COLO668 (cell line): Measurements from ENCODE around the gene CDH4.

Experiments used
- DNase-seq: peaks from one replicate; lab custom pipeline; 2025; ENCODE audit not compliant: unreplicated experiment; lab: John Stamatoyannopoulos, UW

The CDH4 gene

DNA sequence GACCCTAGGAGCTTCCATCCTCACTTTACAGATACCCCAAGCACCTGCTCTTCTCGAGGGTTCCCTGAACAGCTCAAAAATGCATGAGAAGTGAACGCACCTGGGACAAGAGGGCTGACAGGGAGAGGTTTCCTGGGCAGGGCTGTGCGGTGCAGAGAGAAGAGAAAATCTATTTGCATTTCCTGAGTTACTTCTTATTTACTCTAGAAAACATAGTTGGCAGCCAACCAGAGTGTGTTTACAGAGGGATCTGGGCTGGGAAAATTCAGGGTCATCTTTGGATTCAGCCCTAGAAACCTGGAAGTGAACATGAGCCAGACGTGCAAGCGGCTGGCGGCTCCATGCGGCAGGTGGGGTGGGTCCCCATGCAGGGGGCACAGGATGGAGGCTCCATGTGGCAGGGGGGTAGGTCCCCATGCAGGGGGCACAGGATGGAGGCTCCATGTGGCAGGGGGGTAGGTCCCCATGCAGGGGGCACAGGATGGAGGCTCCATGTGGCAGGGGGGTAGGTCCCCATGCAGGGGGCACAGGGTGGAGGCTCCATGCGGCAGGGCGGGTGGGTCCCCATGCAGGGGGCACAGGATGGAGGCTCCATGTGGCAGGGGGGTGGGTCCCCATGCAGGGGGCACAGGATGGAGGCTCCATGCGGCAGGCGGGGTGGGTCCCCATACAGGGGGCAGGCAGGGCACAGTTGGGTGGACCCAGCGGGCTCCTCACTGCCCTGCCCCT lies 471.6 kb downstream of the CDH4 start:
- DNase-seq, result no peak

DNA sequence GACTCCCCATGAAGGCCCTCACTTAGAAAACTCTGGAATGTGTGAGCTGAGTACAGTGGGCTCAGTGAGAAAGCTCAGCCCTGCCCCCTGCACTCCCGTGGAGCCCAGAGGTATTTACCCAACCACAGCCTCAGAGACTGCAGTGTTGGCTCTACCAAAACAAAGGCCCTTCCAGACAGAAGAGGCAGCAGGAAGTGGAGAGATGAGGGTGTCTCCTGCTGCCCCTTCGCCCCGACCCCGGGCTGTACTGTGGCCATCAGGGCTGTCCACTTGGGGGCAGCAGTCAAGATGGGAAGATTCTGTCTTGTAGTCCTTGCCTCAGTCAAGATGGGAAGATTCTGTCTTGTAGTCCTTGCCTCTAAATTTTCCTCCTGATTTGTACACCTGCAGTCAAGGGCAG lies 472.3 kb downstream of the CDH4 start:
- DNase-seq, result no peak

DNA sequence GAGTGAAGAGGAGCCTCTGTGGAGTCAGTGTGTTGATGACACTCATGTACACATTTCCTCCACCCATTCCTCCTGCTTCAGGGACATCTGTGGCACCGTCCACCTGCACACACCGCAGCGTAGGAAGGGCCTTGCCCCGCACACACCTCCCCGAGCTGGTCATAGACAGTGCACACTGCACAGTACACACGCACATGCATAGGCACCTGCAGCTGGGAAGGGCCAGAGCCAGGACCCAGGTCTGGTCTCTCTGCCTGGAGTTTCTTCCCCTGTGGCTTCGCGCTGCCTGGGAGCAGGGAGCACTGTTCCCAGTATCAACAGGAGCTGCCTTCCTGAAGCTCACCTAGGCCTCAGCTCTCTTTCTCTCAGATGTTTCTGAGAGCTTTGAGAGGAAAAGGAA lies 473.1 kb downstream of the CDH4 start:
- no peak for DNase-seq

DNA sequence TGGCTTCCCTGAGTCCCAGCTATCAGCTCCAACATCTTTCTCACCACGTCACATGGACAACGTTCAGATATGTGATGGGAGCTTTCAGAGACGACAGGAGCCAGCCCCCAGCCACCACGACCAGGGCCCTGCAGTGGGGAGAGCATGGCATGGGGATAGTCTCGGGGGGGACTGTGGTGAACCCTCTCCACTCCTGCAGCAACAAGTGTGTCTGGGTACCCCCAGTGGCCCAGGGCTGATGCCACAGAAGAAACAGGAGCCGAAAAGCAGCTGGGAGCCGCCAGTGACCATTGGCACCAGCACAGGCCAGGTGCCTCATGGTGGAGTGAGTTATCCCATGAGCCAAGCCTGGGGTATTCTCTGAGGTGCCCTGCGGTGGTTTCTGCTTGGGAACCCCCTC lies 473.9 kb downstream of the CDH4 start:
- DNase-seq, result no peak

DNA sequence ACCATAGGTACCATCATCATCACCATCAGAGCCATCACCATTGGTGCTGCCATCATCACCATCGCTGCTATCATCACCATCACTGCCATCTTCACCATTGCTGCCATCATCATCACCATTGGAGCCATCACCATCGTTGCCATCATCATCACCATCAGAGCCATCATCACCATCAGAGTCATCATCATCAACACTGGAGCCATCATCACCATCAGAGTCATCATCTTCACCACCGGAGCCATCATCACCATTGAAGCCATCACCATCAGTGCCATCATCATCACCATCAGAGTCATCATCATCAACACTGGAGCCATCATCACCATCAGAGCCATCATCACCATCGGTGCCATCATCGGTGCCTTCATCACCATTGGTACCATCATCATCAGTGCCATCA lies 474.9 kb downstream of the CDH4 start:
- no peak for DNase-seq

DNA sequence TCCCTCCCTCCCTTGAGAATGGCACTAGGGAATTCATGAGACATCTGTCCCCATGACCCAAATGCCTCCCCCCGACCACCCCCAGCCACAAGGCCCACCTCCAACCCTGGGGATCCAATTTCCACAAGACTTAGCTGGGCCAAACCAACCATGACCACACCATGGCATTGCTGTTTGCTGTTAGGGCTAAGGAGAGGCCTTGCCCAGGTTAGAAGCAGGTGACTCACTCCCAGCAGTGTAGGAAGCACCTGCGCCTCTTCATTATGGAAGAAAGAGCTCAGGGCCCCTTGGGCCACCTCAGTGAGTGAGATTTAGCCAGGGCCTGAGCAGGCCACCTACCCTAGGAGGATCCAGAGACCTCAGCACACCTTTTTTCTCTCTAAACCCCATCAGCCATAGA lies 475.7 kb downstream of the CDH4 start:
- no peak for DNase-seq

DNA sequence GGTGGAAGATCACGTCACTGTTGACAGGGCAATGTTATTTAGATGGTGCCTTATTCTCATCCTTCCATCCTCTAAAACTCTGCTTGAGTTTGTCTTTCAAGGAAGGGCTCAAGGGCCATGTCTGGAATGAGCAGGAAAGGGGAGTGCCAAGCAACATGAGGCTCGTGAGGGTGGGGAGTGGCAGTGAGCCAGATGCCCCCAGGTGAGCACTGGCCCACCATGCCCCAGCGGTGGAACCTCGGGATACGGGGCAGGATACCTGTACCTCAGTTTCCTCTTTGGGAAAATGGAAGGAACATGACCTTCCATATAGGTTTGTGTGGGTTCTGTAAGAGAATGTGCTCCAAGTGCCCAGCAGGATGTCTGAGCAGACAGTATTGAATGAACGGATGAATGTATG lies 476.3 kb downstream of the CDH4 start:
- DNase-seq, result no peak

DNA sequence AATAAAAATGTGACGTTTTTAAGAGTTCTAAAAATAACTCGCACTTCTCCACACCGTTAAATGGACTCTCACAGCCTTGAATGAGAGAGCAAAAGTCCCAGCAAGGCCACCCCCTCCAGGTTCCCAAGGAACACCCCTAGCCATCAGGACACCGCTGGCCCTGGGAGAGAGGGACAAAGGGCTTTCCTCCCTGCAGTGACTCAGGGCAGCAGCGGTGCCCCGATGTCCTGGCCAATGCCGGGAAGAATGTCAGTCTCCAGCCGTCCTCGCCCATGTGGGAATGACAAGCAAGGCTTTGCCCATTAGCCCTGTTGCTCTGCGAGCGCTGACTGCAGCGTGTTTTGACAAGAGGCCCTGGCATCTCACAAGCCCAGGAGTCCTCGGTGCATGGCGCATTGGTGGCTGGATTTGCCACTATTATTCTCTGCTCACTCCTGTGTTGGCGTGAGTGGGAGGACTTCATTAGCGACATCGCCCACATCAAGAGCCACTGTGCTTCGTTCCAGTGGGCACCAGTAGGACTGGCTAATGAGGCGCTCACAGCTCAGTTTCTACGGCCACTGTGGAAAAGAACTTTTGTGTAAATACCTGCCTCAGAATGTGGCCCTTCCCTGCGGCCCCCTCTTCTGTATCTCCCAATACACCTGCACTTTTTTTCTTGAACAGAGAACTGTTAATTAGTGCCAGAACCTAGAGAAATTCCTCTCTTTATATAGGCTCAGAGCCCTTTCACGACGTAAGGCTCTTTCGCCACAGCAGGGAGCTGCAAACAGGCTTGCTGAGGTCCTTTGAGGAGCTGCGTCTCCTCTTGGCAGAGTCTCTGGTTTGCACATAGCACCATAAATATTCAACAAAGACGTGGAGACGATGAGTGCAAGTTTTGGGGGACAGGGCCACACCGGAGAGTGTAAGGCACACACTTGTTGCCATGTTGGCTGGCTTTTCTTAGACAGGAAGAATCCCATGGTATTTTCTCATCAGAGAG lies 477.0 kb downstream of the CDH4 start:
- DNase-seq, result no peak

DNA sequence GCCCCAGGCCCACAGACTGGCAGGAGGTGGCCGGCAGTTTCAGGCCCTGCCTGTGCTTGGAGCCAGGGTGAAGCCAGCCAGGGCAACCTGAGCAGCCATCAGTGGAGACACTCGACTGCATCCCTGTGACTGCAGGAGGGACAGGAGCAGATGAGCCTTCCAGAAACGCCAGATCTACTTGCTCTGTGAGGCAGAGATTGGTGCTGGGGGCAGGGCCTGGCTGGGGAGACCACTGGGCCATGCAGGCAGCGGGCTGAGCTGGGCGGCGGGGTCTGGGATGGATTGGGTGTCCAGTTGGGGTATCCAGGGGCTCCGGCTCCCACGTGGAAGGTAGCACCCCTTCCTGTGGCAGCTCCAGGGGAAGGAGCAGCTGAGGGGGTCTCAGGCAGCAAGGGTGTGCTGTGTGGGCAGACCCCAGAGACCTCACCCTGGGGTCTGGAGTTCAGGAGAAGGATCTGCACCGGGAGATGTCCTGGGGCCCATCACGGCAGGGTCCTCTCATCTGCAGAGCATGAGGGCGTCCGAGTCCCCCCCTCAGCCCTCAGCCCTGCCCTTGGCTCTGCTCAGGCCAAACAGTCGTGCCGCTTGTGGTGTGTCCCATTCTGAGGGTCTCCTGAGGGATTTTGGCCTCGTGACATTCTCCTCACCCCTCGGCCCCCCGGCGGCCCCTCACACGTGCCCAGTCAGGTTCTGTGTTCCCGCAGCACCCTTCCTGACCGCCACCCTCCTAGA lies 478.7 kb downstream of the CDH4 start:
- no peak for DNase-seq

DNA sequence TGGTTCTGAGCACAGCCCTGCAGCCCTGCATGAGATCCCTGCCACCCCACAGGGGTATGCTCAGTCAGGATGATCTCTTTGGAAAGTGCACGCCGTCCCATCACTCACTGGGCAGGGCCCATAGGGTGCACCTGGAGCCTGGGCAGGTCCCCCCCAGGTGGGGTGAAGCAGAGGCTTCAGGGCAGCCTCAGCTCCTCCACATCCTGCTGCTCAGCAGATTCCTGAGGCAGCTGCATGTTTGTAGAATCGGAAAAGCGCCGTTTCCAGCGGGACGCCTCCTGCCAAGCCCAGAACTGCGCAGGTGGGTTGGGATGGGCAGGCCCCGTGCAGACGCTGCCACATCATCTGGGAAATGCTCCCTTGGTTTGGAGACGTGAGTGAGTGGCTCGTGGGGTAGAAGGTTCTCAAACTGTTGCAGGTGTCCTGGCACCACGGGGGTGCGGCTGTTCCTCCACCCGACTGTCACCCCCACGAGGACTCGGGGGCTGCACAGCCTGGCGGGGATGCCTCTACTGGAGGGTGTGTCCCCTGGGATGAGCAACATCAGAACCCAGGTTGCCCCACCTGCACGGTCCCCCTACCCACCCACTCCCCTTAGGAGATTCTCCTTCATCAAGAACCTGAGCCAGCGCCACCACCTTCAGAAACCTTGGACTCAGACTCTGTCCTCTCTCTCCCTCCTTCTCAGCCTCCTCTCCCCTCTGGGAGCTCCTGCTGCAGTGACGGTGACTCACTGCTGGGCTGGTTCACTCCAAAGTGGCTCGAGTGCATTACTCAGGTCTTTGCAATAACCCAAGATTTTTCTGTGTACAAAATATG lies 479.5 kb downstream of the CDH4 start:
- DNase-seq, result no peak

DNA sequence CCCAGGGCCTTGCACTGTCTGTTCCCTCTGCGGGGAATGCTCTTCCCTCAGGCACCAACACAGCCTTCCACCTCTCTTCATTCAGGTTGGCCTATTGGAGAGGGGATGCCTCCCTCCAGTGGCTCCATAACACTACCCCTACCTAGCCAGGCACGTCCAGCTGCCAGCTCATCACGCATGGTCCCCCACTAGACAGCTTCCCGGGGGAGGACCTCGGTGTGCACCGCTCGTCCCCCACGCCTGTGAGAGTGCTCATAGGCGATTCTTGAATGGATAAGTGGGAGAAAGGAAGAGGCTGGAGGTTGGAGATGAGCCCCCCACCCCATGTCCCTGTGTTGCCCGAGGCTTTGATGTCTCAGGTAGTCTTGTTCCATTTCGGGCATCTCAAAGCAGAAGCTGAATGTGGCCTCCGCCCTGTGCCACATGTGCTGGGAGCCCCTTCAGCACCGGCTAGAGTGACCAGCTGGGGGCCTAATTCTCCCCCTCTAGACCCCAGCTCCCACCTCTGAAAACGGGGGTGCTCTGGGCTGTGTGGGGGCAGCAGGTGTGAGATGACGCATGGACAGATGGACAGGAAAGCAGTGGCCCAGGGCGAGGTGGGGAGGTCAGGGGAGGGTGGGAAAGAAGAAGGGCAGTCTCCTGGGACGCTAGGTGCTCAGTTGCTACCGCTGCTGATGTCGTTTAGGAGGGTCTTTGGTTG lies 480.6 kb downstream of the CDH4 start:
- no peak for DNase-seq

DNA sequence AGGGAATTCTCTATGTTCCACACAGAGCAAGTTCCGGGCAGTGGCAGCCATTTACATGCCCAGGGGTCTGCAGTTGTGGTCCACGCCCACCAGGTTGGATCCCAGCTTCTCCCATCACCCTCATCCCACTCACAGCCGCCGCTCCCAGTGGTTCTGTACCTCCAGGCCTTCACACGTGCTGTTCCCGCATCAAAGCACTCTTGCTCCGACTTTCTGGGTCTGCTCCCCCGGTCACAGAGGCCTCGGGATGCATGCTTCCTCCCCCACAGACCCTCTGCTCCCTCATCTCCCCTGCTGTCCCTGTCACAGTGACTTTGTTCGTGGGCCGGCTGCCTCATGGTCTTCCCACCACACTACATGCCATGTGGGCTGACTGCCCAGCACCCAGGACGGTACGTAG lies 481.2 kb downstream of the CDH4 start:
- no peak for DNase-seq

DNA sequence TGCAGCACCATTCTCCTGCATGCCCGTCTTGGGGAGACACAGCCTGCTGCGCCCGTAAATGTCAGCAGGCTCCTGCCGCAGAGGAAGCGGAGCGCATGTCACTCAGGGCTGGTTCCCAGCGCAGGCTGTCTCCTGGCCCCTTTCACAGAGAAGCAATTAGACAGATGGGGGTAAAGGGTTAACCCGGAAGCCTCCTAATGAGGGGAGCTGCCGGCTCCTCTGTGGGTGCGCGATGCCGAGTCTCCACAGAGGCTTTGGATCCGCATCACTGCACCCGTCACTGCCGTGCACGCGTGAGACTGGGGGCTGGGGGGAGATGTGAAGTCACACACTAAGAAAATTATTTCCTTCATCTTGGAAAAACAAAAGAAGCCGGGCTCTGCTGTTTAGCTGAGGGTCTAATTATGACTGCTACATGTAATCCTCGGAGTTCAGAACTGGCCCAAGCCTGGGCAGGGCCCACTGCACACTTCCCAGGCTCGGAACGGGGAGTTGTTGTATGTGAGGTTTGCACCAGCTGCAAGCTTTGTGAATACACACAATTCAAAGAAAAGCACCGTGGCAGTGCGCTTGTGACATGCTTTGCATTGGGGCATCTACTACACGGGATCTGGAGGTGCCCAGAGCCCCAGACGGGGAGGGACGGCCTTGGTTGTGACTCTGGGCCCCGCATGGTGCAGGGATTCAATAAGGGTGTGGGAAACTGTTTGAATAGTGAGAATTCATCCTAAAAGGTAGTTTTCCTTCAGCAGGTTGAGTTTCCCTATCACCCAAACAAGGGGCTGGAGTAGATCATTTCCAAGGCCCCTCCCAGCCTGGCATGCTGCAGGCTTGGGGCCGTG lies 482.1 kb downstream of the CDH4 start:
- no peak for DNase-seq

DNA sequence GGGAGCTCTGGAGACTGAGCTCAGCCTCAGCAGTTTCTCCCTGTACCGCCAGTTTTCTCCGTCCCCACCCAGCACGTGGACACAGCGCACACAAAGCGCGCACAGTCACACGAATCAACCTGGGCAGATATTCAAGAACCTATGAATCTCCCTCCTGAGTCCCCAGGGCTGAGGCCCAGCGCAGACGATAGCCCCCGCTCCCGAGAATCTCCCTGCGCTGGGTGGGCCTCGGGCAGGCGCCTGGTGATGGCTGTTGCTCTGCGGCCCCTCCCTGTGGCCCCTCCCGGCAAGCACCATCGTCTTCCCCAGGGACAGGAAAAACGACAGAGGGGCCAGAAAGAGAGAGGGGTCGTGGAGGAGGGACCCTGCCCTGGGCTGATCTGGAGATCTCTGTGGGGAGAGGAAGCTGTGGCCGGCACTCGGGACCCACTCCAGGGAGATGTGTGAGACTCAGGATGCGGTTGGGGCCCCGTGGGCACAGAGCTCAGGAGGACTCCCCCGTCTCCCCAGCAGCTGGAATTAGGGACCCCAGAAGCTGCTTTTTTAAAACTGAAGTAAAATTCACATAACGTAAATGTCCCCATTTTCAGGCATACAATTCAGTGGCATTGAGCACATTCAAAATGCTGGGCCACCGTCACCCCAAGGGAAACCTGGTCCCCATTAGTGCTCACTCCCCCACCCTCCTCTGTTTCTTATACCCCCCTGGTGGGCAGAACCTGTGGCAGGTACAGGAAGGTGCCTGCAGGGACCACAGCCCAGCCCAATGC lies 482.9 kb downstream of the CDH4 start:
- no peak for DNase-seq

DNA sequence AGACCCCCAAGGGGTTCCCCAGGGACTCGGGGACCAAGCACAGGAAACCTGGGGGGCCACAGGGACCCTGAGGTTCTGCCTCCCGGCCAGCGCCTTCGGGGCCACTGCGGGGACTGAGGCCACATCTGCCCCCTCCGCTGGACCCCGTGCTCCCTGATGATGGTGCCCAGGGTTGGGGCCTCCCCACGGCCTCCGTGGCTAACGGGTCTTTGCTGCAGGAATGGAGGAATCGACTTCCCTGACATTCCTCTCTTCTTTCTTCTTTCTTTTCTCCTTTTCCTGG lies 483.4 kb downstream of the CDH4 start:
- DNase-seq, result no peak

DNA sequence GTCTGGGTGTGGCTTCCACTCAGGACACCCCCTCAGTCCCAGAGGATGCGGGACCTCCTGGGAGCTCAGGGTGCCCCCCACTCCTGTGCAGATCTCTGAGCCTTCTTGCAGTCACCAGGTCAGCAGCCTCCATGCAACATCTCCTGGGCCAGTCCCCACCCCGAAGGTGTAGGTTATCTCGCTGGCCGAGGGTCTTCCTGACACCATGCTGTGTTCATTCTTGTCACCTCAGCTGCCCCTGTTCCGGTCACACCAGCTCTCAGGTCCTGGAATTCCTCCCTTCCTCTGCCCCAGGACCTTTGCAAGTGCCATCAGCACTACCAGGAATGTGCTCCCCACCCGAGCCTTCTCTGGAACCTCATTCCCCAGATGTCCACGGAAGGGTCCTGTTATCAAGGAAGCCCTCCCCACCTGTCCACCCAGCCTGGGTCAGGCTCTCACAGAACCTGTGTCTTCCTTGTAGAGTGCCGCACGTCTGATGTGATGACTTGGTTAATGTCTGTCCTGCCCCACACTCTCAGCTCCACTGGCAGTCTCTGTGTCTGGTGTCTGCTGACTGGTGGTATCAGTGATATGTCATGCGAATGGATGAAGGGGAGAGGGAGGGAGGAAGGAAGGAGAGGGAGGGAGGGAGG lies 484.1 kb downstream of the CDH4 start:
- no peak for DNase-seq

DNA sequence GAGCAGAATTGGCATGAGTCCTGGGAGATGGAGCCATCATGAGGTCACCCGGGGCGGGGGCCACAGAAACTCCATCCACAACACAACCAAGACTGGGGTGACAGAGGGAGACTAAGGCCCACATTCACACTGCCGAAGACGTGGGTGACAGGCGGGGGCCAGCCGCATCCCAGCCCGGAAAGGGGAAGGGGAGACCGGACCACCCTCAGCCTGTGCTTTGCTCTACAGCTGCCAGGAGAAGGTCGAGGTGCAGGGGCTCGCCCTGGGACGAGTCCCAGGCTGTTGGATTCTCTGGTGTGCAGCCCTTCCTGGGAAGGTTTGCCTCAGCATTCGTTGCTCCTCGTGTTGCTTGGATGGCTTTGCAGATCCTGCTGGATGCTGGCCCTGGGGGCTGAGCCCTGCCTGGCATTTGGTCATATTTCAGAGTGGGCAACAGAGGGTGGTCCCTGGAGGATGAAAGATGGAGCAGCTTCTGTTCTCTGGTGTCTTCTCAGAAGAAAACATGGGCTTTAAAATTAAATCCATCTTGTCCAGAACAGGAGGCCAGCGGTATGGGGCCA lies 484.8 kb downstream of the CDH4 start:
- DNase-seq, result no peak

DNA sequence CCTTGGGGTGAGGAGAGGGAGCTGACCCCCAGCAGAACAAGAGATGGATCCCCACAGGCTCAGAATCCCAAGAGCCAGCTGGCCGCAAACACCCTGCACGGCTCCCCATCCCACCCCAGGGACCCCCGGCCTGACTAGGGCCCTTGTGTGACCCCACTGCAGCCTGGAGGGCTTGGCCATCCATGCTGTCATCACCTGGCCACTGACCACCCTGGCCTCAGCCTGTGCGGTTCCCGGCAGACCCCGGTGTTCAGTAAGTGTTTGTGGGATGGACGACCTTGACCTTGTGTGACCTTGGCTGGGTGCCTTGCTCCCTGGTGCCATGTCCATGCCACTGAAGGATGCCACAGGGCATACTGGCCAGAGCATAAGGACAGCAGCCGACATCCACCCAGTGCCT lies 485.3 kb downstream of the CDH4 start:
- DNase-seq, result no peak
